Uterus (tissue), 4 donors: ENCODE data around the gene CTDSPL. TPM values are rescaled to one million over a fixed set of nuclear protein-coding genes. Genes with fewer than 3 reads are reported as not detected.

Experiments used
- DNase-seq, 2 donors: peaks; one replicate each; pipeline ENCODE4 v3.0.0-alpha.2; 2019 to 2020
- H3K27ac ChIP-seq, 2 donors: fragments of 200-600 bp; sonication (generic); 1 replicate in 1 of 2; 2 replicates in 1 of 2; pipeline ENCODE4 v1.5.1; 2016 to 2018
- H3K27me3 ChIP-seq, 2 donors: fragments of 200-600 bp; sonication (generic); one replicate each; pipeline ENCODE4 v1.5.1; 2018 to 2019; ENCODE audit warnings: control low read depth in 1 of 2
- H3K36me3 ChIP-seq, 2 donors: fragments of 200-600 bp; sonication (generic); one replicate each; pipeline ENCODE4 v1.5.1; 2019; ENCODE audit warnings: control low read depth in 1 of 2
- H3K4me1 ChIP-seq, 2 donors: fragments of 200-600 bp; sonication (generic); one replicate each; pipeline ENCODE4 v1.5.1; 2018 to 2019; ENCODE audit warnings: control low read depth in 1 of 2
- H3K4me3 ChIP-seq, 2 donors: fragments of 200-600 bp; sonication (generic); 1 replicate in 1 of 2; 2 replicates in 1 of 2; pipeline ENCODE4 v1.5.1; 2018 to 2019; ENCODE audit warnings: mild to moderate bottlenecking in 1 of 2
- H3K9me3 ChIP-seq, 2 donors: fragments of 200-600 bp; sonication (generic); one replicate each; pipeline ENCODE4 v1.5.1; 2019; ENCODE audit warnings: control low read depth in 1 of 2
- CTCF ChIP-seq, 4 experiments: fragments of 200-600 bp in 2 of 4; fragments of 450-650 bp in 2 of 4; sonication (generic) in 2 of 4; IDR thresholded peaks; one replicate each; pipeline ENCODE4 v1.5.1; 2016 to 2019; ENCODE audit warnings: antibody characterized with exemption in 4 of 4, mild to moderate bottlenecking in 2 of 4, moderate library complexity in 1 of 4
- POLR2A ChIP-seq, 2 donors: fragments of 450-650 bp; IDR thresholded peaks; one replicate each; pipeline ENCODE4 v1.6.1; 2016; ENCODE audit warnings: antibody characterized with exemption in 2 of 2, mild to moderate bottlenecking in 1 of 2, moderate library complexity in 1 of 2
- intact Hi-C: fragments of 100-400 bp; cut with DNase I; formaldehyde crosslinking; loops from one replicate; pipeline ENCODE4 v1.15.1; 2023; ENCODE audit warnings: low total_unique reads
- total RNA-seq, 4 donors: library from RNA; depleted of rRNA in 3 of 4; stranded (reverse); fragments of >200 nt in 3 of 4; gene quantifications; one replicate each; pipeline versions ENCODE4 v1.1.0 to v1.2.4, GENCODE V29; 2014 to 2023
- donor health status: DM: yes; HTN: yes; CAD: no.

CTDSPL gene
- total RNA-seq, 4 donors from 2014 or later = 6.4 to 55.9 (median 28.7) TPM

DNA sequence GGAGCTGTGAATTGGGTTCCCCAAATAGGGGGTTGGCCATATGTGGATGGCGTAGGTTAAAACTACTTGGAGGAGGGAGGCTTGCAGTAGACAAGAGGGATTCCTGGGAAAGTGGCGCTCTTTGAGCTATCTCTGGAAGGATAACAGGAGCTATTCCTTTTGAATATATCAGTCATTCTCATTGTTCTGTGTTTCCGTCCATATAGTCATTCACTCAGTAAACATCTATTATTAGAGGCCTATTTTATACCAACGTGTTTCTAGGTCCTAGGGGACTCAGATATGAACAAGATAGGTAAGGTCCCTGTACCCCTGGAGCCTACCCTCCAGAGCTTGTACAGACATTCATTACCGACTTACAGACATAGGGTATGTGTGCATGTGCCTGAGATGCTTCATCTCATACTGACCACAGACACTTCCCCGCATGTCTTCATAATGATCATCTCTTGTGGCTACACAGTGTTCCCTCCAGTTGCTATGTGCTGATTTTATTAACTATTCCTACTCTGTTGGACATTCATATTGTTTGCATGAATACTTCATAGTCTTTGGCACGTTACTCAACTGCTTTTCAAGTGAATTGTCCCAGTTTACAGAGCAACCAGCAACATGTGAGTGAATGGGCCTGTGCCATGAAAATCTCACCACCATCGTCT, 73.1 kb downstream of the CTDSPL start:
- Histone ChIP-seq H3K9me3 (no peaks in the 10 kb centered on the region), H3K27ac (peak overlapping the region in 1 of 2 donors; percentile 38), H3K4me1 (peaks cover 0 to 4% of the 10 kb centered on the region in 2 donors), H3K36me3 (no peaks in the 10 kb centered on the region), H3K27me3 (no peaks in the 10 kb centered on the region), H3K4me3 (no peak overlapping the region)
- intact Hi-C loops = no loop called here
- TF ChIP-seq POLR2A (IDR thresholded peaks at IDR 0.05) (no peak), CTCF (IDR thresholded peaks at IDR 0.05) (no peak)
- DNase-seq = no peak

- intact Hi-C loops = no loop called here
- Histone ChIP-seq H3K9me3 (no peaks in the 10 kb centered on the region), H3K27ac (peak overlapping the region; percentile 17 to 38), H3K4me1 (peaks cover 0 to 4% of the 10 kb centered on the region in 2 donors), H3K27me3 (no peaks in the 10 kb centered on the region), H3K4me3 (no peak overlapping the region), H3K36me3 (no peaks in the 10 kb centered on the region)
- TF ChIP-seq POLR2A (IDR thresholded peaks at IDR 0.05) (no peak), CTCF (IDR thresholded peaks at IDR 0.05) (no peak)
- no peak for DNase-seq
These were observed 73.6 kb downstream of the CTDSPL start for GRCh38 chr3:37935290-37935668.

DNA sequence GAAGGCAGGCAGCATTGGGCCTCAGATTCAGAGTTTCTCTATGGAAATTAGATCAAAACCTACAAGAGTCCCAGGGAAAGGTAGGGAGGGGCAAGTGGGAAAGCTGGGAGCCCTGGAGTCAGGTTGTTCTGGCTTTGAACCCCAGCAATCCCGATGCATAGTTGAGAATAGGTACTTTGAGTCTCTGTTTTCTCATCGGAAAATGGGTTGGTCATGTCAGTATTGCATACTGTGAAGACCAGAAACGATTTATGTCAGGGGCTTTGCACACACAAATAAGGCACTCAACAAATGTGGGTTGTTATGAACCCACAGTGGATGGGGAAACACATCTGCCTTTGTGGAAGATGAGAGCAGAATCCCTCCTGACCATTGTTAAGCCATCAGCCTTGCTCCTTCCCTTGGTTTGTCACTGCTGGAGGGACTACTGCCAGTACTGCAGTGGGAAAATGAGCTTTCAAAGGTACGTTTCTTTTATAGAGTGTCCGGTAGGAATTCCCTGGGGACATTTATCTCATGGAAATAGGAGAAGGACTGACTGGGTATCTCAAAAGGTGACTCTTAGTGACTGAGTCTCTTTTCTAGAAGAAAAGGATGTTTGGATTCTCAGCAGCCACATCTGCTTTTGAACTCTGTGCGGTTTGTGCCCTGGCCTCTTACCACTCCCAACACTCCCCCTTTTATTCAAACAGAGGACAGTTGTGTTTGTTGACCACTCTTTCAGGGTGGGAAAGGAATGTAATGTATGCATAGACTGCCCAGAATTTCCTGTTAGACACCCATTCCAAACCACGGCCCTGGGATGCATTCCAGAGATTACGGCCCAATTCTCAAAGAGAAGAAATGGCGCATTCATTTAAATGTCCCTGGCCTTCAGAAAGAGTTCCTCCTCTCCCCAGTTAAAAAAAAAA, 74.3 kb downstream of the CTDSPL start:
- intact Hi-C loops = no loop called here
- peak overlapping the region; percentile 17 to 38 for H3K27ac ChIP-seq
- peaks cover 0 to 4% of the 10 kb centered on the region in 2 donors for H3K4me1 ChIP-seq
- H3K27me3 ChIP-seq = no peaks in the 10 kb centered on the region
- H3K4me3 ChIP-seq = no peak overlapping the region
- TF ChIP-seq POLR2A (IDR thresholded peaks at IDR 0.05) (no peak), CTCF (IDR thresholded peaks at IDR 0.05) (no peak)
- no peak for DNase-seq
- no peaks in the 10 kb centered on the region for H3K36me3 ChIP-seq
- no peaks in the 10 kb centered on the region for H3K9me3 ChIP-seq

GRCh38 chr3:37937156-37937555, 75.5 kb downstream of the CTDSPL start:
- TF ChIP-seq POLR2A (IDR thresholded peaks at IDR 0.05) (no peak), CTCF (IDR thresholded peaks at IDR 0.05) (no peak)
- H3K27ac ChIP-seq = peak overlapping the region in 1 of 2 donors; percentile 6
- no peaks in the 10 kb centered on the region for H3K27me3 ChIP-seq
- intact Hi-C loops = no loop called here
- no peak overlapping the region for H3K4me3 ChIP-seq
- DNase-seq = no peak
- no peaks in the 10 kb centered on the region for H3K9me3 ChIP-seq
- H3K4me1 ChIP-seq = peaks cover 0 to 4% of the 10 kb centered on the region in 2 donors
- no peaks in the 10 kb centered on the region for H3K36me3 ChIP-seq

DNA sequence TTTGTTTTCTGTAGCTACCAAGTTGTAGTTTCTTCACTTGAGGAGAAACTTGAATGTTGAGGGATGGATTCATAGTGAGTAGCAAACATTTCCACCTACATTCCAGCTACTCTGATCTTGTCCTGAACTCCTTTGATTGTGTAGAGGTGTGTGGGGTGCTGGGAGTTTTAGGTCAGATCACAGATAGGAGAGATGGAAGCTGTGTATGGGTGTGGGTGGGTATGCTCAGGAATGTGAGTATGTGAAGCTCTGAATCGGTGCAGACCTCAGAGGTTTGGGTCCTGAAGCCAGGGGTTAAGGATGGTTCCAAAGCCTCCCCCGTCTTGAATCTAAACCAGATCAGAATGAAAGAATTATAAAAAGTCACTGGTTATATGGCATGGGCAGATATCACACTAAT, 76.3 kb downstream of the CTDSPL start:
- intact Hi-C loops = no loop called here
- no peak for DNase-seq
- peaks cover 0 to 4% of the 10 kb centered on the region in 2 donors for H3K4me1 ChIP-seq
- H3K27me3 ChIP-seq = no peaks in the 10 kb centered on the region
- no peaks in the 10 kb centered on the region for H3K36me3 ChIP-seq
- no peaks in the 10 kb centered on the region for H3K9me3 ChIP-seq
- H3K27ac ChIP-seq = no peak overlapping the region
- no peak for TF ChIP-seq POLR2A (IDR thresholded peaks at IDR 0.05)
- no peak for TF ChIP-seq CTCF (IDR thresholded peaks at IDR 0.05)
- no peak overlapping the region for H3K4me3 ChIP-seq
